A673 (cell line): ENCODE measurements around the gene TTC3.

ENCODE experiments used
- EZH2 ChIP-seq: fragments of 200-600 bp; sonication (generic); IDR thresholded peaks from 2 replicates; pipeline ENCODE4 v1.6.1; 2017; ENCODE audit warnings: borderline replicate concordance, low read depth, mild to moderate bottlenecking, mixed read lengths, antibody characterized with exemption, low read length; ENCODE audit not compliant: poor library complexity, severe bottlenecking
- TF ChIP-seq, protein P1 (sequence below): fragments of 300-800, 200-600 bp; sonication (generic); conservative IDR thresholded peaks from 2 replicates; pipeline ENCODE4 v1.5.1; 2017; ENCODE audit warnings: low read depth, mild to moderate bottlenecking, antibody characterized with exemption, low read length, moderate library complexity, mixed read lengths

DNA sequence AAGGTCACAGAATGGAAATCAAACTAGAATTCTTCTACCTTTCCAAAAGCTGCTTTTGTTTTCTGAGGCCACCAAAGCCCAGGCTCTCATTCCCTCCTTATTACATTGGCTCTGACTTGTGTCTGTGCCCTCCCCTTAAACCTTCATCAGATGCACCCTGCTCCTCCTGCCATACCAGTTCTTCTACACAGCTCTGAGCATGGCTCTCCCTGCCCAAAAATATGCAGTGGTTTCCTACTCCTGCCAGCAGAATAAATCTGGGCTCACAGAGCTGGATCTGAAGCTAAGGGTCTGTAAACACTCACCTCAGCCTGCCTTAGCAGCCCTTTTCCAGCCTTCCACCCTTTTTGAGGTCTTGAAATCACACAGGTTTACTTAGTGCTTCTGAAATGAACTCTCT, 55.0 kb downstream of the TTC3 start:
- no peak for TF ChIP-seq EZH2
- TF ChIP-seq, protein P1, sequence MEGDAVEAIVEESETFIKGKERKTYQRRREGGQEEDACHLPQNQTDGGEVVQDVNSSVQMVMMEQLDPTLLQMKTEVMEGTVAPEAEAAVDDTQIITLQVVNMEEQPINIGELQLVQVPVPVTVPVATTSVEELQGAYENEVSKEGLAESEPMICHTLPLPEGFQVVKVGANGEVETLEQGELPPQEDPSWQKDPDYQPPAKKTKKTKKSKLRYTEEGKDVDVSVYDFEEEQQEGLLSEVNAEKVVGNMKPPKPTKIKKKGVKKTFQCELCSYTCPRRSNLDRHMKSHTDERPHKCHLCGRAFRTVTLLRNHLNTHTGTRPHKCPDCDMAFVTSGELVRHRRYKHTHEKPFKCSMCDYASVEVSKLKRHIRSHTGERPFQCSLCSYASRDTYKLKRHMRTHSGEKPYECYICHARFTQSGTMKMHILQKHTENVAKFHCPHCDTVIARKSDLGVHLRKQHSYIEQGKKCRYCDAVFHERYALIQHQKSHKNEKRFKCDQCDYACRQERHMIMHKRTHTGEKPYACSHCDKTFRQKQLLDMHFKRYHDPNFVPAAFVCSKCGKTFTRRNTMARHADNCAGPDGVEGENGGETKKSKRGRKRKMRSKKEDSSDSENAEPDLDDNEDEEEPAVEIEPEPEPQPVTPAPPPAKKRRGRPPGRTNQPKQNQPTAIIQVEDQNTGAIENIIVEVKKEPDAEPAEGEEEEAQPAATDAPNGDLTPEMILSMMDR: no peak
